Measurements from ENCODE around the gene RARRES1. TPM values are rescaled to one million over a fixed set of nuclear protein-coding genes. Genes with fewer than 3 reads are reported as not detected.
A peak's percentile ranks its signal among the peaks of the same experiment; 100 is the strongest.

RARRES1 gene
- total RNA-seq, 1 experiment from 2014 or later = 1.3 TPM

DNA sequence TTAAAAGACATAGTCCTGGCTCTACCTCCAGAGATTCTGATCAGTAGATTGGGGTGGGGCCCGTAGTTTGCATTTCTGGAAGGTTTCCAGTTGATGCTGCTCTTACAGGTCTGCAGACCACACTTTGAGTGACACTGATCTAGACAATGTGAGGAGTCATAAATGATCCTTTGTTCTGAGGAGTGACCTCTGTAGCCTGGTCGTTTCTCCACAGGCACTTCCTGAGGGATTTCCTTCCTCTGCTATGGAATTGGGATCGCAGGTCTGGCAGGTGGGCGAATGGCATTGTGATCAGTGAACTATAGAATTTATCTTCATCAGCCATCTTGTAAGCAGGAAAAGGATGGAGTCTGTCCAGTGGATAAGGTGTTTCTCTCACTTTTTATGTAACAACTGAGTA lies 82.5 kb downstream of the RARRES1 start:
- Histone ChIP-seq H3K4me1 (ENCODE audit: control insufficient read depth, insufficient read depth, low read length) (peaks cover 26% of the 10 kb centered on the region), H3K36me3 (ENCODE audit: control insufficient read depth, insufficient read depth, low read length) (peaks cover 73% of the 10 kb centered on the region), H3K27ac (ENCODE audit: low read length) (0 out of 2 replicates have a peak overlapping the region, but pooled peaks have one; percentile 5), H3K27me3 (ENCODE audit: control insufficient read depth, insufficient read depth, low read length) (no peaks in the 10 kb centered on the region), H3K4me3 (ENCODE audit: low read depth in 2 of 2, low read length in 2 of 2) (no peak overlapping the region), H3K9me3 (ENCODE audit: control insufficient read depth, insufficient read depth, low read depth, low read length) (no peaks in the 10 kb centered on the region)
- TF ChIP-seq, protein P1, sequence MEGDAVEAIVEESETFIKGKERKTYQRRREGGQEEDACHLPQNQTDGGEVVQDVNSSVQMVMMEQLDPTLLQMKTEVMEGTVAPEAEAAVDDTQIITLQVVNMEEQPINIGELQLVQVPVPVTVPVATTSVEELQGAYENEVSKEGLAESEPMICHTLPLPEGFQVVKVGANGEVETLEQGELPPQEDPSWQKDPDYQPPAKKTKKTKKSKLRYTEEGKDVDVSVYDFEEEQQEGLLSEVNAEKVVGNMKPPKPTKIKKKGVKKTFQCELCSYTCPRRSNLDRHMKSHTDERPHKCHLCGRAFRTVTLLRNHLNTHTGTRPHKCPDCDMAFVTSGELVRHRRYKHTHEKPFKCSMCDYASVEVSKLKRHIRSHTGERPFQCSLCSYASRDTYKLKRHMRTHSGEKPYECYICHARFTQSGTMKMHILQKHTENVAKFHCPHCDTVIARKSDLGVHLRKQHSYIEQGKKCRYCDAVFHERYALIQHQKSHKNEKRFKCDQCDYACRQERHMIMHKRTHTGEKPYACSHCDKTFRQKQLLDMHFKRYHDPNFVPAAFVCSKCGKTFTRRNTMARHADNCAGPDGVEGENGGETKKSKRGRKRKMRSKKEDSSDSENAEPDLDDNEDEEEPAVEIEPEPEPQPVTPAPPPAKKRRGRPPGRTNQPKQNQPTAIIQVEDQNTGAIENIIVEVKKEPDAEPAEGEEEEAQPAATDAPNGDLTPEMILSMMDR (IDR thresholded peaks at IDR 0.05) = no peak
- no peak for TF ChIP-seq TCF7L2 (IDR thresholded peaks at IDR 0.05; ENCODE audit: low read depth, low read length)
- TF ChIP-seq, protein P2, sequence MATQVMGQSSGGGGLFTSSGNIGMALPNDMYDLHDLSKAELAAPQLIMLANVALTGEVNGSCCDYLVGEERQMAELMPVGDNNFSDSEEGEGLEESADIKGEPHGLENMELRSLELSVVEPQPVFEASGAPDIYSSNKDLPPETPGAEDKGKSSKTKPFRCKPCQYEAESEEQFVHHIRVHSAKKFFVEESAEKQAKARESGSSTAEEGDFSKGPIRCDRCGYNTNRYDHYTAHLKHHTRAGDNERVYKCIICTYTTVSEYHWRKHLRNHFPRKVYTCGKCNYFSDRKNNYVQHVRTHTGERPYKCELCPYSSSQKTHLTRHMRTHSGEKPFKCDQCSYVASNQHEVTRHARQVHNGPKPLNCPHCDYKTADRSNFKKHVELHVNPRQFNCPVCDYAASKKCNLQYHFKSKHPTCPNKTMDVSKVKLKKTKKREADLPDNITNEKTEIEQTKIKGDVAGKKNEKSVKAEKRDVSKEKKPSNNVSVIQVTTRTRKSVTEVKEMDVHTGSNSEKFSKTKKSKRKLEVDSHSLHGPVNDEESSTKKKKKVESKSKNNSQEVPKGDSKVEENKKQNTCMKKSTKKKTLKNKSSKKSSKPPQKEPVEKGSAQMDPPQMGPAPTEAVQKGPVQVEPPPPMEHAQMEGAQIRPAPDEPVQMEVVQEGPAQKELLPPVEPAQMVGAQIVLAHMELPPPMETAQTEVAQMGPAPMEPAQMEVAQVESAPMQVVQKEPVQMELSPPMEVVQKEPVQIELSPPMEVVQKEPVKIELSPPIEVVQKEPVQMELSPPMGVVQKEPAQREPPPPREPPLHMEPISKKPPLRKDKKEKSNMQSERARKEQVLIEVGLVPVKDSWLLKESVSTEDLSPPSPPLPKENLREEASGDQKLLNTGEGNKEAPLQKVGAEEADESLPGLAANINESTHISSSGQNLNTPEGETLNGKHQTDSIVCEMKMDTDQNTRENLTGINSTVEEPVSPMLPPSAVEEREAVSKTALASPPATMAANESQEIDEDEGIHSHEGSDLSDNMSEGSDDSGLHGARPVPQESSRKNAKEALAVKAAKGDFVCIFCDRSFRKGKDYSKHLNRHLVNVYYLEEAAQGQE (IDR thresholded peaks at IDR 0.05; ENCODE audit: insufficient read depth in 1 of 2, low read depth in 2 of 2, low read length in 1 of 2) = no peak
- POLR2A ChIA-PET = no interaction called here
- BruUV-seq (replicated peaks) = no TSS peak
- ATAC-seq = peak; percentile 49; the same call in 1 of the 2 replicates
- in situ Hi-C loops (cut with HindIII; ENCODE audit: low pct_unique_long_range_greater_than_20kb, low sequenced_read_pairs) = no loop called here
- CTCF ChIA-PET = no interaction called here
- intact Hi-C loops (cut with micrococcal nuclease; ENCODE audit: unreplicated experiment) = loop anchor here (10.0 kb wide), 2 partner anchors 75 to 105 kb away; partner anchors contain the start of gene MLF1
- no peak for DNase-seq (ENCODE audit: low read depth, low spot score)

Other genes starting within 250 kb of the RARRES1 start
- gene MLF1, start 161.3 kb downstream of the RARRES1 start, total RNA-seq (2021; ENCODE audit: unreplicated experiment) = 51.4 TPM
- 59.3 TPM for gene GFM1, start 87.9 kb downstream of the RARRES1 start, total RNA-seq (2021; ENCODE audit: unreplicated experiment)
- 301 TPM for gene LXN, start 59.8 kb downstream of the RARRES1 start, total RNA-seq (2021; ENCODE audit: unreplicated experiment)
- gene MFSD1, start 69.6 kb upstream of the RARRES1 start, total RNA-seq (2021; ENCODE audit: unreplicated experiment) = 50.7 TPM